Fibroblast of skin of right biceps (primary cell): ENCODE results near the gene TGFA.

Experiments used
- DNase-seq: peaks from one replicate; pipeline ENCODE4 v3.0.0-alpha.2; 2013

Gene TGFA

DNA sequence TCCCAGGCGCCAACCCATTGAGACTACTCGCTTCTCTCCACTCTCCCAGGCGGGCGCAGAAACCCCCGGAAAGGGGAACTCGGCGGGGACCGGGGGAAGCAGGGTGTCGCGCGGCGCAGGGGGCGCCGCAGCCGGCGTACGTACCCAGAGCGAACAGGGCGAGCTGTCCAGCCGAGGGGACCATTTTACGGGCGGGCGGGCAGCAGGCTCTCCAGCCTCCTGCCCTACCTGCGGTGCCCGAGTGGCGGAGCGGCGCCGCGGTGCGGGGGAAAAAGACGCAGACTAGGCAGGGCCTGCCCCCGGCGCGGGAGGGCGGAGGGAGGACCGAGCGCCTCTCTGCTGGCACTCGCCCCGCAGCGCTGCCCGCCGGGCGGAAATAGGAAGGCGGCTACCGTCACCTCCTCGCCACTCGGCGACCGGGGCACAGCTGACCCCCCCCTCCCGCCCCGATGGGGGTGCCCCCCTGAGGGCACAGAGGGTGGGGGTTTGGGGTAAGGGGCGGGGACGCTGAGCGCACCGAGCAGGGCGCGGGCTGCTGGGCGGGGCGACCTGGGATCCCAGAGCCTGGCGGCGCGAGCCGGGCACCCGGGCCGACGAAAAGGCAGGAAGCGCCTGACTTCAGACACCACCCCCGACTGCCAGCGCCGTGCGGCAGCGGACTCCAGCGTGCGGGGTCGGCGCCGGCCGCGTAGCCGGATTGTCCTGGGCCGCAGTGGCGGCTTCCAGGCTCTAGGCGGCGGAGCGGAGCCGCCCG lies at the start of gene TGFA:
TGFA (minus strand) TSS at position 243 of the 754 bp plus-strand sequence; CDS start at position 184, 59 bp downstream.
- DNase-seq: peak; percentile 37

GRCh38 chr2:70603066-70603465 lies 49.4 kb upstream of the TGFA start:
- no peak for DNase-seq

- no peak for DNase-seq
Observed at GRCh38 chr2:70598197-70598596, 44.6 kb upstream of the TGFA start.

DNA sequence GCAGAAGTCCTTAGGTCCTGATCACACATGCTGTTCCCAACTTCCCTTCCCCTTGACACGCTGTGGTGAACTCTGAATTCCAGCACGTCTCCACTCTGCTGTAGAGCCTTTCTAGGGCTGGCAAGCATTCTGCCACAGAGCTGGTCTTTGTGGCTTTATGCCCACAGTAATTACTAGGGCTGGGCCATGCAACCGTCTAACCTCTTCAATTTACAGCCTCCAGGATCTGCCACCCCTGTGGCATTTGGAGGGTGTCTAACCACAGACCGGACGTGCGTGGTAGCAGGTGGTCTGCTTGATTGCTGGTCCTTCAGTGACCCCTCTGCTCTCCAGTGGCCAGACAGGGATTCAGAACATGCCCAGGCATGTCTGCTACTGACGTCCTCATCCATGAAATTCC lies 43.1 kb upstream of the TGFA start:
- DNase-seq: no peak

- DNase-seq: no peak
Observed at GRCh38 chr2:70596293-70596692, 42.7 kb upstream of the TGFA start.

DNA sequence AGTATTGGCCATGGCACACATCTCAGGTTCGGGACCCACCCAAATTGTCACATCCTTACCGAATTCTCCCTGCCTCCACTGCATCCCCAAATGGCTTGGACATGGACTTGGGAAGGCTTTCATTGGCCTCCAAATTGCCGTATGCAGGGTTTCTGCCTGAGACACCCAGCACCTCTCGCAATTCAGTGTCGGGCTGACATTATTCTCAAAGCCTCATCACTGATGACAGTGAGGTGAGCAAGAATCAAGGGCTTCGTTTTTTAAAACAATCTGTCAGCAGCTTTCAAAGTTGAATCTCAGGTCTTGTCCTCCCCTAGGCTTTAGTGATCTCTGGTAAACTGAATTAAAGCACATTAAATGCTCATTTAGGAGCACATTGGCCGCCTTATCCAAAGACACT lies 29.5 kb upstream of the TGFA start:
- no peak for DNase-seq

- DNase-seq: no peak
Observed at GRCh38 chr2:70580352-70580751, 26.7 kb upstream of the TGFA start.

DNA sequence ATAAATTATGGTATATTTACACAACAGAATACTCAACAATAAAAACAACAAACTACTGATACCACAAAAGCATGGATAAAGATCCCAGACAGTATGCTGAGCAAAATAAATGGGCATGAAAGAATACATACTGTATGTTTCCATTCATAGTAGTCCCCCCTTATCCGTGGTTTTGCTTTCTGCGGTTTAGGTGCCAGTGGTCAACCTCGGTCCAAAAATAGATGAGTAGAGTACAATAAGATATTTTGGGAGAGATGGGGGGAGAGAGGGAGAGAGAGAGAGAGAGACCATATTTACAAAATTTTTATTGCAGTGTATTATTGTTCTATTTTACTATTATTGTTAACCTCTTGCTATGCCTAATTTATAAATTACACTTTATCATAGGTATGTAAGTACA lies 21.0 kb upstream of the TGFA start:
- DNase-seq: no peak

- no peak for DNase-seq
Observed at GRCh38 chr2:70574109-70574508, 20.5 kb upstream of the TGFA start.

- DNase-seq: no peak
Observed at GRCh38 chr2:70570041-70570661, 16.5 kb upstream of the TGFA start.

- no peak for DNase-seq
Observed at GRCh38 chr2:70569559-70569958, 15.9 kb upstream of the TGFA start.

DNA sequence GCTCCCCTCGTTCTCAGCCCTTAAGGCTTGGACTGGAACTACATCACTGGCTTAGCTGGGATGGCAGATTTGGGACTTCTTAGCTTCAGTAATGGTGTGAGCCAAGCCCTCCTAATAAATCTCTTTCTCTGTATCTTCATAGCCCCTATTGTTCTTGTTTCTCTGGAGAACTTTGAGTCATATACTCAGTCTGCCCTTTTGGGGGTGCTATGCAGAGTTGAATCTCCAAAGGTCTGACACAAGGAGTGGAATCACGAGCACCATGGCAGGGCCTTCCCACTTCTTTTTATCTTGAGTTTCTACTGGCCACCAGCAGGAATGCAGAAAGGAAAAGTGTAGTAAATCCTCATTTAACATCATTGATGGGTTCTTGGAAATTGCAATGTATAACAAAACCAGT lies 13.3 kb upstream of the TGFA start:
- DNase-seq: no peak

DNA sequence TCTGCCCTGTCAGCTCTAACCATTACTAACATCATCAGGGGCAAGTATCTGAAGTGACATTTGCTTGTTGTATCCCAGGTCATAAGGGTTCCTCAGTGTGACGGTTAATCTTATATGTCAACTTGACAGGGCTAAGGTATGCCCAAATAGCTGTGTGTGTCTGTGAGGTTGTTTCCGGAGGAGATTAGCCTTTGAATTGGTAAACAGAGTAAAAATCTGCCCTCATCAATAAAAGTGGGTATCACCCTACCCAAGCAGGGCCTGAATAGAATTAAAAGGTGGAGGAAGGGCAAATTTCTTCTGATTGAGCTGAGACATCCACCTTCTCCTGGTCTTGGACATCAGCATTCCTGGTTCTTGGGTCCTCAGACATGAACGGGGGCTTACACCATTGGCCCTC lies 12.8 kb upstream of the TGFA start:
- no peak for DNase-seq

DNA sequence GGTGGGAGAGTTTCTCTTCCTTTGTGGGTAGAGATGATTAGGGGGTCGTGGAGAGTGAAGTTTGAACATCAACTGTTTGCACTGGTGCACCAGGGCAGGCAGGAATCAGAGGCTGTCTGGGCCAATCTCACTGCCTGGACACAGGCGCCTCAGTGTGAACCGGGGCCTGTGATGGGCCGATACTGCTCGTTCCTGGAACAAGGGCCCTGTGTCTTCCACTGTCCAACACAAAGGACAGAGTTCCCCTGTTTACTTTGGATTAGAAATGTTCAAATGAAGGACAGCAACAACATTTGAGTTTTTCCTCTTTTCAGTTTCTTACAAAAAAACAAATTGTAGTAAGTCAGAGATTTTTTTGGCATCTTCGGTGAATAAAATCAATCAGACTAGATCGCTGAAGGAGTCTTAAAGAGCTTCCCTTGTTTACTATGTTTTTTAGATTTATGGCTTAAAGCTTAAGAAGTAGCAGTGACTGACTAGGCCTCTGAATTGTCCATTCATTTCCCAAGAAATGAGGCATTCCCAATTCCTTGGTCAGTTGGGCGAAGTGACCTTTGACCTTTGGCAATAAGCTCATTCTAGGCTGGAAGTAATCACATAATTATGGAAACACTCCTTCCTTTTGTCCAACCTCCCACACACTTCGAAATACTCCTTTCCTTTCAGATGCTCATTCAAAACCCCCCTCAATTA lies 11.6 kb upstream of the TGFA start:
- no peak for DNase-seq

DNA sequence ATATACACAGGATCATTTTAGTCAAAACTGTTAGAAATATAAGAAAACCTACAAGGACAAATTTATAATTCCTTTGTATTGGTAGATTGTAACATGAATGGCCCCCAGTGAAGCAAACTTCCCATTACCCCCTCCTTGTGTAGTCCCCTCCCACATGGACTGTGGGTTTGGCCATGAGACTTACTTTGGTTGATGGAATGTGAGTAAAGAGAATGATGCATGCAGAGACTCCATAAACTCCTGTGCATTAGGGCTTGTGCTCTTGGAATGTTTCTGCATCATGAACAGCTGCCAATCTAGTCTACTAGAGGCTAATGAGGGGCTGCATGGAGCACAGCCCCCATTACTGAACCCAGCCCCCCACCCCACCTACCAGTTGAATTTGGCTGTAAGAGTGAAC lies 8.3 kb upstream of the TGFA start:
- DNase-seq: peak; percentile 13

- DNase-seq: no peak
Observed at GRCh38 chr2:70560442-70560841, 6.8 kb upstream of the TGFA start.

- DNase-seq: no peak
Observed at GRCh38 chr2:70560040-70560439, 6.4 kb upstream of the TGFA start.

DNA sequence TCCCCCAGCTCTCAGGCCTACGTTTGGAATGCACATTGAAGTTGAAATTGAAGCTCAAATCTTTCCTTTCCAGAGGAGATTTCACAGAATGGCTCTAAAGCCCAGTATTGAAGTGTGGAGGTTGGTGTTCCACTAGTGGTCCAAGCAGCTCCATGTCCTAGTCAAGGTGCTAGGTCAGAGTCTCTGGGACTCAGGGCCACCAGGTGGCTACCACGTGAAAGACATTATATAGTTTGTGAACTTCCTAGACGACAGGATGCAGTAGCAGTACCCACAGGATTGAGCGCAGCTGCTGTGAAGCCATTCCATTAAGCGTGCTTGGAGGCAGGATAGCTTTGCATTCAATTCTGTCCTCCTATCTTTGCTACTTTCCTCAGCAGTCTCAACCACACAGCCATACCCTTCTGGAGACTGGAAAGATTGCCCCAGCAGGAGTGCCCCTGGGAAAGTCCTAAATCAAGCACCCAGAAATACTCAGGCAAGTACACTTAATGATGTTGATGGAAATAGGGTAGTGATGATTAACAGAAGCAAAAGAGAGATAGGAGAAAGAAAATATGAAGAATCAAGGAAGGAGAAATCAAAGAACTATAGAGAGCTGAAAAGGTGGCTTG lies 4.7 kb upstream of the TGFA start:
- DNase-seq: no peak

DNA sequence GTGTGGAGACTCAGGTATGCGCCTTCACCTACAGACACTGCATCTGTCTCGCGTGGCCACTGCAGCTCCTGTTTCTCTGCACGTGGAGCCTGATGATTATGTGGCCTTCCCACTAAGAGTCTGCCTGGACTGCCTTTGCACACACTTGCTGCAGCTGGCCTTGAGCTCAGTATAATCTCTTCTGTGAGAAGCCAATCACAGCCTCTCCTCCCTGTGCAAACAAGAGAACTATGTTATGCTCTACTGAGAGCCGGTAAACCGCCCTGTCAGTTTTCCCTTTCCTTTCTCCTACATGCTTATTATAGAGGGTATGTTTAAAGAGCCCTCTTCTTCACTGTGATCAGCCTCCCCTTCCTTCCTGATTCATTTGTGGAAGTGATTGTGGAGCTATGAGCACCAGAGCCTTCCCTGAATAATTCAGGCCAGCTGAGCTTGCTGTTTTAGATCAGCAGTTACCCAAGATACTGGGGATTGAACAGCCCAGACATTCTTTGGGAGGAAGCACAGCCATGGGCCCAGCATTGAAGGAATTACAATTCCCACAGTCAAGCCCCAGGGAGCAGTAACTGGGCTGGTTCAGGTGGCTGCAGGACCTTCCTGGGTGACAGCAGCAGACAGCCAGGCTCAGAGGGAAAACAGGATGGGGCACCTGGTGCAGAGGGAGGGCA lies 3.7 kb upstream of the TGFA start:
- no peak for DNase-seq

- DNase-seq: no peak
Observed at GRCh38 chr2:70556608-70557007, 3.0 kb upstream of the TGFA start.

GRCh38 chr2:70554338-70554892 lies 789 bp upstream of the TGFA start:
- DNase-seq: no peak

DNA sequence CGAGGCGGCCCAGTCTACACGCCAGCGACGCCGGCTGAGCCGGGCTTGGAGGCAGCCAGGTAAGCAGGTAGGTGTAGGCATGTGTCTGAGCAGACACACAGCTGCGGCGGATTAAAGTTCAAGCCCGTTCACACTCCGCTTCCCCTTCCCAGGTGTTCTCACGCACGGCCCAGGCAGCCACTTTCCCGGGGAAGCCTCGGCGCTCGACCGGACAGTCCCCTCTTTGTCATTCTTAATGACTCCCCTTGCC lies 367 bp downstream of the TGFA start:
- no peak for DNase-seq
